ENCODE results near the gene SMPDL3A. TPM values are rescaled to one million over a fixed set of nuclear protein-coding genes. Genes with fewer than 3 reads are reported as not detected.

SMPDL3A gene
- total and polyA plus RNA-seq, 9 of the 15 experiments (the other 6 are each of a cell fraction or from before 2014, with no cell fraction given): 0.14 to 0.91 (median 0.54) TPM

- Histone ChIP-seq H3K27ac (ENCODE audit: extremely low read depth, low read depth, low read length) (no peak overlapping the region), H2AFZ (ENCODE audit: low read depth, low read length) (no peak overlapping the region), H4K20me1 (replicated peaks; ENCODE audit: control insufficient read depth, insufficient read depth, low read length) (no peaks in the 10 kb centered on the region), H3K79me2 (ENCODE audit: control insufficient read depth, insufficient read depth, low read length) (no peaks in the 10 kb centered on the region), H3K4me2 (ENCODE audit: insufficient read depth, low read length) (no peak overlapping the region), H3K9me1 (ENCODE audit: control insufficient read depth, insufficient read depth, low read length) (no peaks in the 10 kb centered on the region), H3K4me1 (replicated peaks in 1 of 2; ENCODE audit: control insufficient read depth in 2 of 2, insufficient read depth in 2 of 2, low read length in 2 of 2) (no peaks in the 10 kb centered on the region), H3K9me3 (replicated peaks; ENCODE audit: control insufficient read depth, insufficient read depth, low read depth, low read length) (no peaks in the 10 kb centered on the region), H3K36me3 (ENCODE audit: control insufficient read depth, insufficient read depth, low read length) (no peaks in the 10 kb centered on the region), H3K4me3 (no peak overlapping the region), H3K9ac (ENCODE audit: insufficient read depth in 1 of 2, low read depth in 2 of 2, low read length in 2 of 2) (no peak overlapping the region), H3K27me3 (ENCODE audit: control insufficient read depth in 2 of 2, insufficient read depth in 2 of 2, low read length in 2 of 2) (no peaks in the 10 kb centered on the region)
- TF ChIP-seq SOX6 (IDR thresholded peaks at IDR 0.05): no peak
- ChIA-PET POLR2A (no interaction called here), CTCF (ENCODE audit: low intra/inter-chr PET ratio) (no interaction called here)
- in situ Hi-C loops (cut with MboI) (no loop called here), intact Hi-C loops (cut with micrococcal nuclease) (no loop called here)
- 5% methylated on average over 3 of the region's 3 CpGs for WGBS (ENCODE audit: insufficient coverage, low coverage, missing lambda C conversion rate)
- ATAC-seq (no peak), FAIRE-seq (no peak), DNase-seq (ENCODE audit: extremely low read depth in 1 of 4, low spot score in 3 of 4) (no peak)
- BruUV-seq (replicated peaks): no TSS peak
Measured at GRCh38 chr6:122751326-122751725, 37.7 kb upstream of the SMPDL3A start.

- Histone ChIP-seq H3K9me3 (replicated peaks; ENCODE audit: control insufficient read depth, insufficient read depth, low read depth, low read length) (no peaks in the 10 kb centered on the region), H3K36me3 (ENCODE audit: control insufficient read depth, insufficient read depth, low read length) (no peaks in the 10 kb centered on the region), H3K4me3 (no peak overlapping the region), H3K4me1 (replicated peaks in 1 of 2; ENCODE audit: control insufficient read depth in 2 of 2, insufficient read depth in 2 of 2, low read length in 2 of 2) (no peaks in the 10 kb centered on the region), H3K27me3 (ENCODE audit: control insufficient read depth in 2 of 2, insufficient read depth in 2 of 2, low read length in 2 of 2) (no peaks in the 10 kb centered on the region), H3K9me1 (ENCODE audit: control insufficient read depth, insufficient read depth, low read length) (no peaks in the 10 kb centered on the region), H4K20me1 (replicated peaks; ENCODE audit: control insufficient read depth, insufficient read depth, low read length) (no peaks in the 10 kb centered on the region), H2AFZ (ENCODE audit: low read depth, low read length) (no peak overlapping the region), H3K4me2 (ENCODE audit: insufficient read depth, low read length) (no peak overlapping the region), H3K9ac (ENCODE audit: insufficient read depth in 1 of 2, low read depth in 2 of 2, low read length in 2 of 2) (no peak overlapping the region), H3K79me2 (ENCODE audit: control insufficient read depth, insufficient read depth, low read length) (no peaks in the 10 kb centered on the region), H3K27ac (ENCODE audit: extremely low read depth, low read depth, low read length) (no peak overlapping the region)
- WGBS (ENCODE audit: insufficient coverage, low coverage, missing lambda C conversion rate): 0% methylated on average over 1 of the region's 1 CpG
- in situ Hi-C loops (cut with MboI): no loop called here
- TF ChIP-seq GATAD2A (IDR thresholded peaks at IDR 0.05) (no peak), SIRT6 (IDR thresholded peaks at IDR 0.05; ENCODE audit: low read depth, low read length) (no peak), ARNT (IDR thresholded peaks at IDR 0.05) (no peak), TSC22D4 (tag; IDR thresholded peaks at IDR 0.05) (no peak), ZBTB33 (CRISPR knock-in tag; IDR thresholded peaks at IDR 0.05) (no peak), ZNF311 (CRISPR knock-in tag; IDR thresholded peaks at IDR 0.05) (no peak), HSF4 (CRISPR knock-in tag; IDR thresholded peaks at IDR 0.05; ENCODE audit: borderline replicate concordance) (no peak)
- intact Hi-C loops (cut with micrococcal nuclease): no loop called here
- no peak for ATAC-seq
- no peak for DNase-seq (ENCODE audit: extremely low read depth in 1 of 4, low spot score in 3 of 4)
- POLR2A ChIA-PET: no interaction called here
- BruUV-seq (replicated peaks): no TSS peak
- CTCF ChIA-PET (ENCODE audit: low intra/inter-chr PET ratio): no interaction called here
- no peak for FAIRE-seq
Measured at GRCh38 chr6:122752459-122752858, 36.6 kb upstream of the SMPDL3A start.
